ENCODE results near the gene FKBP7.
A peak's percentile ranks its signal among the peaks of the same experiment; 100 is the strongest.
"Not testable (repeated sequence)": the region's sequence is repeated elsewhere in the genome, so short reads cannot be mapped to it uniquely, and the experiment has no call there.

FKBP7 gene

GRCh38 chr2:178448968-178449661, 29.3 kb downstream of the FKBP7 start:
- DNase-seq: no peak

DNA sequence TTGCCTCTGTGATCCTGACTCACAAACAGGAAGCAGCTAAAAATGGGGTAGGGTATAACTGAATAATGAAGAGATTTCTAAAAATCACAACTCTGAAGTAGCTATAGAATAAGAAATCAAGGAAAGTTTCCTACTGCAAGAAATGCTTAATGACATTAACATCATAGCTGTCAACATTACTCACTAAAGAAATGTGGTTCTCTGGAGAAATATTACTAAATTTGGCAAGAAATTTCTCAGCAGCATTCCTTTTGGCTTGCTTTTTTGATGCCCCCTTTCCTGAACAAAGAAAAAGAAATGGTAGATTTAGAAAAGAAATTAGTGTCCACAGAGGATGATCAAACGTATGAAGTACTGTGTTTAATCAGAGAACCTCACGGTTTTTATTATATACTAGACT, 37.0 kb downstream of the FKBP7 start:
- DNase-seq: no peak

DNA sequence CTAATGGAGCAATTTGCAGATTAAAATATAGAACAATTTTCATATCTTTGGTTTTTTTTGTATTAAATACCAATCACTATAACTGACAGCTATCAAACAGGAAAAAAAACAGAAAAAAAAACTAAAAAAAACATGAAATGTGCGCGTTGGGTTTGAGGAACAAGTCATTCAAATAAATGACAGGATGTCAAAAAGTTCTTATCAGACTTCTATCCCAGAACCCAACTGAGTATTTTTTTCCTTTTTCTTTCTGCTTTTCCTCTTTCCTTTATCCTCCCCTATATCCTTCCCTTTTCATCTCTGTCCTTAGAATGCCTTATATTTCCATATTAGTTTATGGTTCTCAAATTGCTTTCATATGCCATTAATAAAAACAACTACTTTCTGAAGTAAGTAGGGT, 41.7 kb downstream of the FKBP7 start:
- DNase-seq: no peak

GRCh38 chr2:178429336-178429735, 49.1 kb downstream of the FKBP7 start:
- no peak for DNase-seq

DNA sequence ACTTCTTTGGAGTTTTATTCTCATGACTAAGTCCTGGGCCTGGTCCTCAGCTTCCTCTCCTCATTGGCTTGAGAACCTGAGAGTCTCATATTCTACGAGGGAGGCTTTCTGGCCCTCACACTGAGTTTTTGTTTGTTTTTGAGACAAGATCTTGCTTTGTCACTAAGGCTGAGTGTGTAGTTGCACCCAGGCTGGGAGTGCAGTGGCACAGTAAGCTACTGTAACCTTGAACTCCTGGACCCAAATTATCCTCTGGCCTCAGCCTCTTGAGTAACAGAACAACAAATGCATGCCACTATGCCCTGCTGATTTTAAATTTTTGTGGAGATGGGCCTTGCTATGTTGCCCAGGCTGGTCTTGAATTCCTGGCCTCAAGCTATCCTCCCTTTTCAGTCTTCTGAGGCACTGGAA, 50.0 kb downstream of the FKBP7 start:
- DNase-seq: no peak

DNA sequence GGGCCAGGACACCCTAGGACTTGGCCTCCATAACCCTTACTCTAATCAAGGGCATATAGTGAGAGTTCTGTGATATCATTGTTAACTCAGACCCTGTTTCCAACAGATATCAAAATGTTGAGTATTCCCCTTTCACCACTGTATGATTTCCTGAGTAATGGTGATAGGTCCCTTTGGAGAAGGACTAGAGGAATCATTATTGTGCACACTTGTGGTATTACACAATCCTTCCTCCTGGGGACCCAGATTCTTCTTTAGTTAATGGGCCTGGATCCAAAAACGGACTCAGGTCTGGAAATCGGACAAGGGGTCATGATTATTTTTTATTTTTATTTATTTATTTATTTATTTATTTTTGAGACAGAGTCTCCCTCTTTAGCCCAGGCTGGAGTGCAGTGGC, 50.9 kb downstream of the FKBP7 start:
- no peak for DNase-seq

GRCh38 chr2:178426388-178426787, 52.0 kb downstream of the FKBP7 start:
- no peak for DNase-seq

GRCh38 chr2:178425255-178425827, 53.1 kb downstream of the FKBP7 start:
- DNase-seq: no peak

GRCh38 chr2:178423746-178424145, 54.7 kb downstream of the FKBP7 start:
- DNase-seq: not testable (repeated sequence)

DNA sequence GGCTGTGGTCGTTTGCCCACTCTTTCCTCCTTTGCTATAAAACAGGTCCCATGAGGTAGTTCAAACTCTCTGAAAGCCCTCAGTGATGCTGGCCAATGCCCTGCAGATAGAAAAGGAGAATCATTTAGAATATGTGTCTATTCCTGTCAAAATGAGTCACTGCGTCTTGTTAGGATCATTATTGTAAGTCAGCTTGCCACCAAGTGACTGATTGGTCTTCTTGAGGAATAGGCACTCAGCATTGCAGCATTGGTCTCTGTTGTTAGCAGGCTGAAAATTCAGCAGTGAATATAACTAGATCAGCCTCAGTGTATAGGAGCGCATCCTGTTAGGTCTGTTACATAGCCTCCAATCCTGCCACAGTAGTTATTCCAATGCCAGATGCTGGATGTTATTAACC, 56.3 kb downstream of the FKBP7 start:
- DNase-seq: no peak

GRCh38 chr2:178420463-178420999, 57.9 kb downstream of the FKBP7 start:
- DNase-seq: no peak

DNA sequence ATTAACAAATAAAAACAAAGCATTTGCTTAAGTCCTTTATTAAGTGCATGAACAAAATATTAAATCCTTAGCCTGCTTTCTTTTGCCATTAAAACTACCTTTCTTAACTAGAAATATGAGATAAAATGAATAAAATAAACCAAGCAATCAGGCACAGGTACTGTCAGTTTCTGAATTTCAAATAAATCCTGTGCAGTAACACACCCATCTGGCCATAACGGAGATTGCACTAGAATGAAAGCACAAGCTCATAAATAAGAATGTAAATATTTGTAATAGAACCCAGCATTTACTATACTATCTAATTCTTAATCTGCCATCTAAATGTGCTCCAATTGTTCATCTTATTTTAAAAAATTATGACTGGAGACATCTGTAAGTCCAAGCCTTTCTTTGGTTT, 59.3 kb downstream of the FKBP7 start:
- no peak for DNase-seq

DNA sequence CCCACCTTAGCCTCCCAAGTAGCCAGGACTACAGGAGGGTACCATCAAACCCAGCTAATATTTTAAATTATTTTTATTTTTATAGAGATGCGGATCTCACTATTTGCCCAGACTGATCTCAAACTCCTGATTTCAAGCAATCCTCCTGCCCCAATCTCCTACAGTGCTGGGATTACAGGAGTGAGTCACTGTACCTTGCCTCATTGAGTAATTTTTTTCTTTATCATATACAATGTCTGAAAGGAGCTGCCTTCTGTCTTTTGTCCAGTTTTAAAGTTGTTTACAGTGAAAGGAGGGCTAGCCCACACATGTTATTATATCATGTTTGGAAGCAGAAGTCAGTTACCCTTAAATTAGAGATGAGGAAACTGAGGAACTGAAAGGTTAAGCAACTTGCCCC, 60.0 kb downstream of the FKBP7 start:
- DNase-seq: no peak

GRCh38 chr2:178417916-178418315, 60.5 kb downstream of the FKBP7 start:
- no peak for DNase-seq

DNA sequence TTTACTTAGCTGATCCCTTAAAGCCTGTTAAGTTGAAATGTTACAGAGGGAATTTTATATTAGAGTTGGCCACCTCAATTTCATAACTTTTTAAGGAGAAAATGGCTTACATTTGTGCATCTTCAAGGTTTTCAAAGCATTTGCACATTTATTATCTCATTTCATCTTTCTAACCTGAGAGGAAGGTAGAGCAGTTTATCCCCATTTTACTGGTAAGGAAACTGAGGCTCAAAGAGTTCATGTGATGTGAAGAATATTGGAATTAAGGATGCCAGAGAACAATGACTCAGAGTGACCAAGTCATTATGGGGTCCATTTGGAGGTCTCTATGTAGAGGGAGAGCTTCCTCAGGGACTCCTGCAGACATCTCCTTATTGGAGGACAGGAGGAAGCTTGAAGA, 62.4 kb downstream of the FKBP7 start:
- DNase-seq: no peak

DNA sequence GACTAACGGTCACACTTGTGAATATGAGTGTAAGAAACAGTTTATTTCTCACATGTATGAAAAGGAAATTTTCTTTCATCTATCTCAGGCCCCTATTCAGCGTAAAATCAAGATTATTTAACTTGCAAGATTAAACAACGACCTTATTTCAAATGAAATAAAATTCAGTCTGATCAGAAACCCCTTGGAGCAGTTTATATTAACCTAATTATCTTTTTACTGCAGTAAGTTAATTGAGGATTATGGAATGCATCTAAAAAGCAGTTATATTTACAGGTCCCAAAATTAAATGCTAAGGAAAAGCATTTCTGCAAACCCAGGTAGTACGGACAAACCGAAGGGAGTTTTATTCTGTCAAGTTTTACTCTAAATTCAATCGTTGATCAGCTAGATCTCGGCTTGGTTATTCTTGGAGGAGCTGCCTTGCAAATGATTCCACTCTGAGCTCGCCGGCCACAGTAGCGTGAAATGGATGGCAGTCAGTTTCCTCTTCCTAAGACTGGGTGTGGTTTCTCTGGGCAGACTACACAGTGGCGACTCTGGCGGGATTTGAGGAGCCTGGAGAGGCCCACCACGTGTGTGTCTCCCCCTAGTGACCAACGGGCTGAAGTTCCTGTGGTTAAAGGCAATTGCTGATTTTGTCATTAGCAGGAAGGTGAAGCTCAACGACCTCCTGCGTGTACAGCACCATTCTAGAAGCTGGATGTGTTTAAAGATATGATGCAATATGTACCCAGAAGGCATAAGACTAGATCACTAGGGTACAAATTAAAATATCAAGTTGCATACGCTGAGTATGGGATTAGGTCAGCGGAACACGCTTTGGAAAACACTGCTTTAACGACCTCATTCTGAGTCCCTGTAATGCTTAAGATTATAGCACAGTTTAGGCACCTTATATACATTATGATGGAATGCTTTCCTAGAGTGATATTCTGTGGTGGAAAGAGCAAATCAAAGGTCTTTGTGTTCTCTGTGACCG, 63.8 kb downstream of the FKBP7 start:
- DNase-seq: peak; percentile 65

Measured in NCI-H226 (cell line).